ENCODE data around the gene ITPR1.

Gene ITPR1

DNA sequence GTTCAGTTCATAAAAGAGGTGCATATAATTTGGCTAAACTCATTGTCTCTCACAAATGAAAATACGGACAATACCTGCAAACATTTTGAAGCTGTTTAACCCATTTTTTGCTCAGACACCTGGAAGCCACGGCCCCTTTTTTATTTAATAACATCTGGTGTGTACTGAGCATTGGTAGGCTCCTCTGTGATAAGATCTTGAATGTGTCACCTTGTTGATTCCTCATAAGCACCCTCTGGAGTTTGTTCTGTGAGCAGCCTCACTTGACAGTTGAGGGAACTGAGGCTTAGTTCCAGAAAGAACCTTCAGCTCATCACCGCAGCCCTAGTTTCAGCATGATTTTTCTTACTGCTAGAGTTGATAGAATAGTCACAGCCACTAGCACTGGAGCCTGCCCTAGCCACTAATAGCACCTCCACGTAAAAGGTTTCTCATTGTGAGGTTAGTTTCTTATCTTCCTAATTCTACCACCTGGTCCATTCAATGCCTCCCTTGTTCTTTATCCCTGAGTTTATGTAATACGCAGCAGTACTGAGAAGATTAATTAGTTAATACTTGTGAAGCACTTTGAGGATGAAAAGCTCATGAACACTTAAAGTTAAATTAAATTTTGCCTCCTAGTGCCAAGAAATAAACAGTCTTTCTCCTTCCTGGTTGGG is 71.9 kb downstream of the ITPR1 start:
- Histone ChIP-seq H3K36me3 (ENCODE audit: insufficient read depth, low read length) (no peaks in the 10 kb centered on the region), H3F3A (ENCODE audit: insufficient read depth, low read length) (no peaks in the 10 kb centered on the region), H3K4me2 (ENCODE audit: low read length) (no peak overlapping the region), H3K27ac (ENCODE audit: low read depth, low read length, poor library complexity, severe bottlenecking) (no peak overlapping the region), H3K9ac (ENCODE audit: low read length) (no peak overlapping the region), H3K27me3 (ENCODE audit: insufficient read depth, low read length) (no peaks in the 10 kb centered on the region), H2AFZ (ENCODE audit: low read length) (no peak overlapping the region), H4K20me1 (ENCODE audit: insufficient read depth, low read length) (no peaks in the 10 kb centered on the region), H3K9me2 (ENCODE audit: low read depth, low read length) (no peaks in the 10 kb centered on the region), H3K9me3 (ENCODE audit: low read length) (no peaks in the 10 kb centered on the region), H3K4me3 (ENCODE audit: low read depth, low read length, poor library complexity, severe bottlenecking) (no peak overlapping the region), H3K79me2 (ENCODE audit: insufficient read depth, low read length) (no peaks in the 10 kb centered on the region), H3K4me1 (ENCODE audit: insufficient read depth, low read length, severe bottlenecking) (no peaks in the 10 kb centered on the region)
- TF ChIP-seq, protein P1, sequence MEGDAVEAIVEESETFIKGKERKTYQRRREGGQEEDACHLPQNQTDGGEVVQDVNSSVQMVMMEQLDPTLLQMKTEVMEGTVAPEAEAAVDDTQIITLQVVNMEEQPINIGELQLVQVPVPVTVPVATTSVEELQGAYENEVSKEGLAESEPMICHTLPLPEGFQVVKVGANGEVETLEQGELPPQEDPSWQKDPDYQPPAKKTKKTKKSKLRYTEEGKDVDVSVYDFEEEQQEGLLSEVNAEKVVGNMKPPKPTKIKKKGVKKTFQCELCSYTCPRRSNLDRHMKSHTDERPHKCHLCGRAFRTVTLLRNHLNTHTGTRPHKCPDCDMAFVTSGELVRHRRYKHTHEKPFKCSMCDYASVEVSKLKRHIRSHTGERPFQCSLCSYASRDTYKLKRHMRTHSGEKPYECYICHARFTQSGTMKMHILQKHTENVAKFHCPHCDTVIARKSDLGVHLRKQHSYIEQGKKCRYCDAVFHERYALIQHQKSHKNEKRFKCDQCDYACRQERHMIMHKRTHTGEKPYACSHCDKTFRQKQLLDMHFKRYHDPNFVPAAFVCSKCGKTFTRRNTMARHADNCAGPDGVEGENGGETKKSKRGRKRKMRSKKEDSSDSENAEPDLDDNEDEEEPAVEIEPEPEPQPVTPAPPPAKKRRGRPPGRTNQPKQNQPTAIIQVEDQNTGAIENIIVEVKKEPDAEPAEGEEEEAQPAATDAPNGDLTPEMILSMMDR (IDR thresholded peaks at IDR 0.05; ENCODE audit: low read length) = no peak
- no peak for TF ChIP-seq EZH2 (IDR thresholded peaks at IDR 0.05; ENCODE audit: borderline replicate concordance, low read length)

DNA sequence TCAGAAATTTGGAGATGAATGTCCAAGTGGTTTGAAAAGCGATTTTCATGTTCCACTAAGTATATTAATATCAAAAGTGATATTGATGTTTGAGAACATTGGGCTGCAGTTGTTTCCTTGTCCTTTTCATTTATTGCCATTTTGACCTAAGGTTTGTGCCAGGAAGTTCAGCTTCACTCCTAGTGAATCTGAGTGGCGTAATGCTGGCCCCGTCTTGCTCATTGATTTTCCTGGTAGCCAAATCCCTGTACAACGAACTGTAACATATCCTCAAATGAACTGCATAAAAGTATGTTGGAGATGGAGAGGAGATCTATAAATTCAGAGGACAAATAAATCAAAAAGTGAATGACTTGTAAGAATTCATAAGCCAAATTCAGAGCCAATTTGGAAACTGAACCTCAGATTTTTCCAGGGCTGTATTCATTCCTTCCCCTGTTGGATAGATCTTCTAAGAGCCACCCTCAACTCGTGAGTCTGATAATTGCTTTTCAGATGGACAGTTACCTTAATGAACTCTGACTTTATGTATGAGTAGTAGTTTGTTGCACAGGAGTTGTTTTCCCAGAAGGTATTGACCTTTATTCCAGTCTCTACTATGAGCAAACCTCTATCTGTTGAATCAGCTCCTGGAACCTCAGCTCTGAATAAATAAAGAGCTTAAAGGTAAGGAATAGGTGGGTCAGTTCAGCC is 72.8 kb downstream of the ITPR1 start:
- no peaks in the 10 kb centered on the region for H3K36me3 ChIP-seq (ENCODE audit: insufficient read depth, low read length)
- H3K79me2 ChIP-seq (ENCODE audit: insufficient read depth, low read length) = no peaks in the 10 kb centered on the region
- no peak overlapping the region for H3K4me3 ChIP-seq (ENCODE audit: low read depth, low read length, poor library complexity, severe bottlenecking)
- TF ChIP-seq EZH2 (IDR thresholded peaks at IDR 0.05; ENCODE audit: borderline replicate concordance, low read length) = no peak
- TF ChIP-seq, protein P1 (IDR thresholded peaks at IDR 0.05; ENCODE audit: low read length) = no peak
- no peak overlapping the region for H3K27ac ChIP-seq (ENCODE audit: low read depth, low read length, poor library complexity, severe bottlenecking)
- H3K4me1 ChIP-seq (ENCODE audit: insufficient read depth, low read length, severe bottlenecking) = no peaks in the 10 kb centered on the region
- H3K27me3 ChIP-seq (ENCODE audit: insufficient read depth, low read length) = no peaks in the 10 kb centered on the region
- H3K9me2 ChIP-seq (ENCODE audit: low read depth, low read length) = no peaks in the 10 kb centered on the region
- H3K9ac ChIP-seq (ENCODE audit: low read length) = no peak overlapping the region
- no peaks in the 10 kb centered on the region for H3F3A ChIP-seq (ENCODE audit: insufficient read depth, low read length)
- no peaks in the 10 kb centered on the region for H3K9me3 ChIP-seq (ENCODE audit: low read length)
- no peaks in the 10 kb centered on the region for H4K20me1 ChIP-seq (ENCODE audit: insufficient read depth, low read length)
- H3K4me2 ChIP-seq (ENCODE audit: low read length) = no peak overlapping the region
- no peak overlapping the region for H2AFZ ChIP-seq (ENCODE audit: low read length)

DNA sequence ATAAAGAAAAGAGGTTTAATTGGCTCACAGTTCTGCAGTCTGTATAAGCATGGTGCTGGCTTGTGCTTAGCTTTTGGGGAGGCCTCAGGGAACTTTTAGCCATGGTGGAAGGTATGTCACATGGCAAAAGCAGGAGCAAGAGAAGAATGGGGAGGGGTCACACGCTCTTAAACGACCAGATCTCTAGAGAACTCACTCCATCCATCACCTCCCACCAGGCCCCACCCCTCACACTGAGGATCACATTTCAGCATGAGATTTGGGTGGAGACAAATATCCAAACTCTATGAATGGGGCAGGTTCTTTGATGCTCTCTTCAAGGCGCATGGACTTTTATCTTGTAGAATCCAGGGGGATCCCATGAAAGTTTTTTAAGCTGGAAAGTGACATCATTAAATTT is 75.7 kb downstream of the ITPR1 start:
- Histone ChIP-seq H3K4me3 (ENCODE audit: low read depth, low read length, poor library complexity, severe bottlenecking) (no peak overlapping the region), H3K79me2 (ENCODE audit: insufficient read depth, low read length) (no peaks in the 10 kb centered on the region), H3F3A (ENCODE audit: insufficient read depth, low read length) (no peaks in the 10 kb centered on the region), H3K9me2 (ENCODE audit: low read depth, low read length) (no peaks in the 10 kb centered on the region), H3K9ac (ENCODE audit: low read length) (no peak overlapping the region), H3K4me2 (ENCODE audit: low read length) (no peak overlapping the region), H2AFZ (ENCODE audit: low read length) (no peak overlapping the region), H3K27me3 (ENCODE audit: insufficient read depth, low read length) (no peaks in the 10 kb centered on the region), H3K27ac (ENCODE audit: low read depth, low read length, poor library complexity, severe bottlenecking) (no peak overlapping the region), H3K4me1 (ENCODE audit: insufficient read depth, low read length, severe bottlenecking) (no peaks in the 10 kb centered on the region), H4K20me1 (ENCODE audit: insufficient read depth, low read length) (no peaks in the 10 kb centered on the region), H3K36me3 (ENCODE audit: insufficient read depth, low read length) (no peaks in the 10 kb centered on the region), H3K9me3 (ENCODE audit: low read length) (no peaks in the 10 kb centered on the region)
- TF ChIP-seq, protein P1 (IDR thresholded peaks at IDR 0.05; ENCODE audit: low read length) = no peak
- no peak for TF ChIP-seq EZH2 (IDR thresholded peaks at IDR 0.05; ENCODE audit: borderline replicate concordance, low read length)
